ENCODE results near the gene PRMT9. TPM values are rescaled to one million over a fixed set of nuclear protein-coding genes. Genes with fewer than 3 reads are reported as not detected.

Gene PRMT9
- total and polyA plus RNA-seq, 4 donors: 4.1 to 23.9 (median 6.7) TPM

GRCh38 chr4:147629783-147630730 lies 53.9 kb downstream of the PRMT9 start:
- Histone ChIP-seq H3K9ac (ENCODE audit: insufficient read depth in 1 of 2, low read length in 2 of 2) (no peak overlapping the region), H3K4me3 (no peak overlapping the region), H3K27me3 (ENCODE audit: control insufficient read depth in 3 of 3, insufficient read depth in 3 of 3, low read length in 2 of 3) (no peaks in the 10 kb centered on the region), H3K9me3 (ENCODE audit: control insufficient read depth in 4 of 4, insufficient read depth in 3 of 4, low read length in 3 of 4) (no peaks in the 10 kb centered on the region), H3K27ac (ENCODE audit: low read depth in 1 of 2, low read length in 1 of 2) (no peak overlapping the region), H3K4me1 (ENCODE audit: control insufficient read depth in 5 of 5, insufficient read depth in 5 of 5, low read length in 5 of 5) (no peaks in the 10 kb centered on the region), H3K36me3 (ENCODE audit: control insufficient read depth in 4 of 4, insufficient read depth in 4 of 4, low read length in 4 of 4) (peaks cover 12 to 46% (median 23%) of the 10 kb centered on the region in 4 donors)
- WGBS, 2 donors: 90 to 97% methylated on average over 1 of the region's 1 CpG
- no peak for TF ChIP-seq CTCF (IDR thresholded peaks at IDR 0.05; ENCODE audit: control extremely low read depth, extremely low read depth)
- DNase-seq (no peak), ATAC-seq (ENCODE audit: insufficient read depth, low FRiP score) (no peak)

- DNase-seq: no peak
- no peaks in the 10 kb centered on the region for H3K9me3 ChIP-seq (ENCODE audit: control insufficient read depth in 4 of 4, insufficient read depth in 3 of 4, low read length in 3 of 4)
- no peaks in the 10 kb centered on the region for H3K27me3 ChIP-seq (ENCODE audit: control insufficient read depth in 3 of 3, insufficient read depth in 3 of 3, low read length in 2 of 3)
- H3K4me3 ChIP-seq: no peak overlapping the region
- H3K36me3 ChIP-seq (ENCODE audit: control insufficient read depth in 4 of 4, insufficient read depth in 4 of 4, low read length in 4 of 4): peaks cover 6 to 40% (median 14%) of the 10 kb centered on the region in 4 donors
- WGBS, 2 donors: 72 to 81% methylated on average over 3 of the region's 3 CpGs
- no peaks in the 10 kb centered on the region for H3K4me1 ChIP-seq (ENCODE audit: control insufficient read depth in 5 of 5, insufficient read depth in 5 of 5, low read length in 5 of 5)
- H3K27ac ChIP-seq (ENCODE audit: low read depth in 1 of 2, low read length in 1 of 2): no peak overlapping the region
- no peak overlapping the region for H3K9ac ChIP-seq (ENCODE audit: insufficient read depth in 1 of 2, low read length in 2 of 2)
- no peak for ATAC-seq (ENCODE audit: insufficient read depth, low FRiP score)
- no peak for TF ChIP-seq CTCF (IDR thresholded peaks at IDR 0.05; ENCODE audit: control extremely low read depth, extremely low read depth)
These were observed 55.5 kb downstream of the PRMT9 start for GRCh38 chr4:147628415-147628814.

GRCh38 chr4:147626903-147627302 lies 57.1 kb downstream of the PRMT9 start:
- no peaks in the 10 kb centered on the region for H3K9me3 ChIP-seq (ENCODE audit: control insufficient read depth in 4 of 4, insufficient read depth in 3 of 4, low read length in 3 of 4)
- no peak overlapping the region for H3K27ac ChIP-seq (ENCODE audit: low read depth in 1 of 2, low read length in 1 of 2)
- peaks cover 6 to 36% (median 13%) of the 10 kb centered on the region in 4 donors for H3K36me3 ChIP-seq (ENCODE audit: control insufficient read depth in 4 of 4, insufficient read depth in 4 of 4, low read length in 4 of 4)
- WGBS, 2 donors: 97 to 98% methylated on average over 4 of the region's 4 CpGs
- H3K4me1 ChIP-seq (ENCODE audit: control insufficient read depth in 5 of 5, insufficient read depth in 5 of 5, low read length in 5 of 5): peaks cover 0 to 2% (median 0%) of the 10 kb centered on the region in 5 donors
- no peak overlapping the region for H3K9ac ChIP-seq (ENCODE audit: insufficient read depth in 1 of 2, low read length in 2 of 2)
- no peak overlapping the region for H3K4me3 ChIP-seq
- ATAC-seq (ENCODE audit: insufficient read depth, low FRiP score): no peak
- TF ChIP-seq CTCF (IDR thresholded peaks at IDR 0.05; ENCODE audit: control extremely low read depth, extremely low read depth): no peak
- no peaks in the 10 kb centered on the region for H3K27me3 ChIP-seq (ENCODE audit: control insufficient read depth in 3 of 3, insufficient read depth in 3 of 3, low read length in 2 of 3)
- DNase-seq: no peak
